Measurements from ENCODE around the gene BCOR.

- TF ChIP-seq CTCF (IDR thresholded peaks at IDR 0.05; ENCODE audit: low read length), result no peak
- TF ChIP-seq EZH2 (IDR thresholded peaks at IDR 0.05; ENCODE audit: borderline replicate concordance, low read length), result no peak
Measured at GRCh38 chrX:40080894-40081678, 16.7 kb downstream of the BCOR start.

All from OCI-LY1 (cell line).